Mesenteric fat pad (tissue), 1 donor: ENCODE data around the gene PPP2R2C. TPM values are rescaled to one million over a fixed set of nuclear protein-coding genes. Genes with fewer than 3 reads are reported as not detected.

Experiments
- DNase-seq: peaks from one replicate; pipeline ENCODE4 v3.0.0-alpha.2; 2020; ENCODE audit warnings: low spot score
- total RNA-seq: library from RNA; stranded (reverse); fragmentation: NEBNext Ultra II Directional; extraction: Animal tissue kit (Norgen Biotek cat#: 25700); gene quantifications from one replicate; pipeline ENCODE4 v1.2.1, GENCODE V29; 2021
- donor health status: DM: yes; HTN: yes; CAD: no.

PPP2R2C gene
- total RNA-seq, 1 donor from 2014 or later: 1.1 TPM

DNA sequence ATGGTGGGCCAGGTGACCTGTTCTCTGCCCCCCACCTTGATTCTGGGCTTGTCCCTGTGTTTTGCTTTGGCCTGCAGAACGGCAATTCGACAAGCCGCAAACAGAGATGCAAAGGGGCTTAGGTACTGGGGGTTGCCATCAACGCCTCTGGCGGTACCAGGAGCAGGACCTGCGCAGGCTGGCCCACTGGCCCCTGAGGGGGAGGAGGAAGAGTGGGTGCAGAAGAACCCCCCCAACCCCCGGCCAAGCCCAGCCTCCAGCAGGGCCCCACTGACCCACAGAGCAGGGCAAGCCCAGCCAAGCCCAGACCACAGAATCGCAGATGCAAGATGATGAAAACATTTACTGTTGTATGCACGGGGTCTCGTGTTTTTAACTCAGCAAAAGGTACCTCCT is 89.4 kb downstream of the PPP2R2C start:
- DNase-seq: no peak

GRCh38 chr4:6381571-6382123 is 90.8 kb downstream of the PPP2R2C start:
- DNase-seq: no peak

GRCh38 chr4:6380746-6381410 is 91.5 kb downstream of the PPP2R2C start:
- no peak for DNase-seq

DNA sequence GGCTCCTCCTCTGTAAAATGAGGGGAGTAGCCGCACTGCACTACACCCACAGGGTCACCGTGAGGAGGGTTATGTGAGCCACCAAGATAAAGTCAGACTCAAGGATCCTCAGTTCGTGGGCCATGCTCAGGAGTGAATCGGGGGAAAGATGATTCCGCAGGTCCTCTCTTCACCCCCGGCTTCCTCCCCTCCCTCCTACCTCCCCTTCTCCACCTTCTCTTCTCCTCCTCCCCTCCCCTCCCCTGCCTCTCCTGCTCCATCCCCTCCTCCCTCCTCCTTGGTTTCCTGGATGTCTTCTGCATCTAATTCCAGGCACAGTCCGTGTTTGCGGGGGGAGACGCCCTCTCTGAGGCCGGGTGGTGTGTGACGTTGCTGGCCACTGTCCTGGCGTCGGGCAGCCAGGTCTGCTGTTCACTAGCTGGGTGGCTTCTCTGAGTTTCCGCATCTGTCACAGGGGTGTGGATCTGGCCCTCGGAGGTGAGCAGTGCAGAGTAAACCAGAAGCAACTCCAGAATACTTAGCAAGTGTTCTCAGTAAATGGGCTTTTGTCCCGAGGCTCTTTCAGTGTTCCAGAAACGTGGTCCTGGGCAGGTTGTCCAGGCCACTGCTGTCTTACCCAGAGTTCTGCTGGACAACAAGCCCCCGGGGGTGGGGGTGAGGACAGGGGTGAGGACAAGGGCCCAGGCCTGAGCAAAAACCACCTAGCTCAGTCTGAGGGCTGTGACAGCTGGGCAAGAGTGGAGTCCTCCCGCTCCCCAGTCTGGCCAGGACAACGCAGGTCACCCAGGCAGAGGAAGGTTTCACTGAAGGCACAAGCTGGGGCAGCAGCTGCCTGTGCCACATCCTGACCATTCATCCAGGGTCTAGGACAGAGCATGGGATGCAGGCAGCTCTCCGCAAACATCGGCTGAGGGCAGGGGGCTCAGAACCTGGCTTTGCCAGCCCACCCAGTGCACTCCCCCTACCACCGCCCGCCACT is 92.4 kb downstream of the PPP2R2C start:
- DNase-seq: no peak

DNA sequence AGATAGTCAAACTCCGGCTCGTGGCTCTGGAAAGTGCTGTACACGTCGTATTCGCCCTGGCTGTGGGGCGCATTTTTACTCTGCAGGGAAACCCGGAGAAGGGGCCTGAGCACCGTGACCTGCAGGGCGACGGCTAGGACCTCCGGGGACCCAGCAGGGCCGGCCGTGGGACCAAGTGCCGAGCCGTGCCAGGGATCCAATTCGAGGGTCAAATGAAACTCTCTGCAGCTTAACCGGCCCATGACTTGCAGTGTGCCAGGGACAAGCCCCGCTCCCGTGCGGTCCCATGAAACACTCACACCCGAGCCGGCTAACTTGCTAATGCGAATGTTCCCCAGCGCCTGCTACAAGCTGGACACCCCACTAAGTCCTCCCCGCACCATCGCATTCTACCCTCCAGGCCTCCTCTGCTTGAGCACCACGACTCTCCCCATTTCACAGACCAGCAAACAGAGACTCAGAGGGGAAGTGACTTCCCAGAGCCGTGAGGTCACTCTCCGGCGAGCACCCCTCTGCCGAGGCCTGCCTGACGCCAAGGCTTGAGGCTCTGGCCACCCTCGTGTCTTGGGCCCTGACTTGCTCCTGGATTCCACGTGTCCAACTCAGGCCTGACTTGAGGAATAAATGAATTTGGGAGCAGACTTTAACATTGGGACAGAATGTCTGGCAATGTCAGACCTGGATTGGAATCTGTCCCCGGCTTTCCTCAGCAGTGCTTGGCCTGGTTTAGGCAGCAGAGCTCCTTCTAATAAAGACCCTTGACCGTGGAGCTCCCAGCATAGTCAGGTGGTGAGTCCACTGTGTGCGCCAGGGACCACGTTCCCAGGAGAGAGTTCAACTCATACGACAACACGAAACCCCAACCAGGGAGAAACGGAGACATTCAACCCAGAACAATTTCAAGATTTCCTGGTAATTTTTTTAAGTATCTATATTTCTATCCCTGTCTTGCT is 93.6 kb downstream of the PPP2R2C start:
- DNase-seq: no peak

- no peak for DNase-seq
These were observed 94.6 kb downstream of the PPP2R2C start for GRCh38 chr4:6377626-6378492.

- no peak for DNase-seq
These were observed 96.7 kb downstream of the PPP2R2C start for GRCh38 chr4:6375620-6376295.

GRCh38 chr4:6374575-6374974 is 97.8 kb downstream of the PPP2R2C start:
- DNase-seq: no peak

DNA sequence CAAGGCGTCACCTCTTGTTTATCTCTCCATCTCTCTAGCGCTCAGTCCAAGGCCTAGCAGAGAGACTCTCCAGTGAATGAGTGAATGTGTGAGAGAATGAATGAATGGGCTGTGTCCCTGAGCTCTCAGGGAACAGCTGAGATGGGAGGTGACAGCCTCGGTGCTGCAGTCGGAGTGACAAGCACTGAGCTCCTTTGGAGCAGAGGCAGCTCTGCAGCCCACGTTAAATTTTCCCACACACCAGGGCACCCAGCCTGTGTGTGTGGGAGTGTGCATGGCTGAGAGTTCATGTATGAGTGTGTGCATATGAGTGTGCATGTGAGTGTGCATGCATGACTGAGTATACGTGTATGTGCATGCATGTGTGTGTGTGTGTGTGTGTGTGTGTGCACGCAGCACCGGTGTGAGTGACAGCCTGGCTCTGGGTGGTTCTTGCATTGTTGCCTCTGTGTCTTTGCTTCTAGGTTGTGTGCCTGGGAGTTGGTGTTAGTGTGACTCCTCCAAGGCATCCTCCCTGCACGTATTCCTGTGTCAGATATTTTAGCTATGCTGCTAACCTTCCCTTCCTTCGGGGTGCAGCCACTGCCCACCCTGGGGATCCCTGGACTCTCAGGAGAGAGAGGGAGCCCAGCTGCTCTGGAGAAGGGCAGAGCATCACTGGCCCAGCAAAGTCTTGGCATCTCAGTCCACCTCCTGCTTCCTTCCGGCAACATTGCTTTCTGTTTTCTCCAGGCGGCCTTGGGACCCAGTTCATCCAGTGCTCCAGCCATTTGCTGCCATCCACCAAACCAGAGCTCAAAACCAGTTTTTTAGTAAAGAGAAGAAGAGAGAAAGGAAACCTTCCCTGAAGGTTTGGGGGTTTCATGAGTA is 98.6 kb downstream of the PPP2R2C start:
- DNase-seq: no peak

GRCh38 chr4:6372649-6373525 is 99.5 kb downstream of the PPP2R2C start:
- DNase-seq: no peak

- no peak for DNase-seq
These were observed 100.6 kb downstream of the PPP2R2C start for GRCh38 chr4:6371812-6372211.

DNA sequence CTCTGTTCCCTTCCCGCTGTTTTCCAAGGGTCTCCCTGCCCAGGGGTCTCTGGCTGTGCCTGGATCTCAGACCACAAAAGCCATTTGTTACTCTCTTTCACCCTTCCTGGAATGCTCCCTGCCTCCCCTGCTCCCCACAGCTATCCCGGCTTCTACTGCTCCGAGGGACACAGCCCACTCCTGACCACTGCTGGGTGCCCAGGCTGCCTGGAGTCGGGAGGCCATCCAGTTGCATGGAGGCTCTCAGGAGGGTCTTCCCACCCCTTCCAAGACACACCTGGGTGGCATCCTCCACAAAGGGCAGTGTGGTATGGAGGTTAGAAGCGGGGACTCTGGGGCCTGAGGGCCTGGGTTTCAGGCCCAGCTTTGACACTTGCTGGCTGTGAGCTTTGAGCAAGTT is 101.1 kb downstream of the PPP2R2C start:
- DNase-seq: no peak

- DNase-seq: no peak
These were observed 102.3 kb downstream of the PPP2R2C start for GRCh38 chr4:6369924-6370645.

GRCh38 chr4:6369511-6369910 is 102.9 kb downstream of the PPP2R2C start:
- no peak for DNase-seq

GRCh38 chr4:6369035-6369434 is 103.4 kb downstream of the PPP2R2C start:
- no peak for DNase-seq

DNA sequence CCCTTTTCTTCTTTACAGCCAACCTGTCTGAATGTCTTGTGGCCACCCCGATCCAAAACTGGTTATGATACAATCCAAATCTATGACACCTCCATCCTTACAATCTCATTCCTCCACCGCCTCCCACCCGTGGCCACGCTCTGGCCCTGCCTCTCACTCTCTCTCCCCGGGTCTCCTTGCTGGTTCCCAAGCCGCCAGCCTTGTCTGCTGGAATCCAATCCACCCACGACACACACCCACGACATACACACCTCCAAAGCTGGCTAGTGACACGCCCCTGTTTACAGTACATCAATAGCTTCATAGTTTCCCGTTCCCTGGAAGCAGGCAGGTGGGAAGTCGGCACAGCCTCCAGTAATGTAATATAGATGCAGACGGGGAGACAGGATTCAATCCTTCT is 103.8 kb downstream of the PPP2R2C start:
- DNase-seq: no peak

DNA sequence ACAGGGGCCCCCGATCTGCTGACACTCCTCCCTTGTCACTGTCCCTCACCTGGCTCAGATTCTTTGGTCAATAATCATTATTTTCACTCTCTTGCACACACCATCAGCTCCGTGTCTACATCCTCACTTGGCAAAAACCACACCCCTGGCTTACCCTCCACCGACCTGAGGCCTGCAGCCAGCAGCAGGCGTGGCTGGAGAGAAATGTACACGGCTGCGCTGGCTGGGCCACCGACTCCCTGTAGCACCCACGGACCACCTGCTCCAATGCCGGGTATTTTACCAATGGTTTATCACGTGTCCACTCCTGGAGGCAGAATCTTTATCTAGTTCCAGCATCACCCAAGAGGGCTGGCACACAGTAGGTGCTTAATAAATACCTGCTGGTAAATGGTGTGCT is 104.3 kb downstream of the PPP2R2C start:
- no peak for DNase-seq
